ENCODE results near the gene AGBL2. TPM values are rescaled to one million over a fixed set of nuclear protein-coding genes. Genes with fewer than 3 reads are reported as not detected.
A peak's percentile ranks its signal among the peaks of the same experiment; 100 is the strongest.
"Not testable (repeated sequence)": the region's sequence is repeated elsewhere in the genome, so short reads cannot be mapped to it uniquely, and the experiment has no call there.

AGBL2 gene, protein sequence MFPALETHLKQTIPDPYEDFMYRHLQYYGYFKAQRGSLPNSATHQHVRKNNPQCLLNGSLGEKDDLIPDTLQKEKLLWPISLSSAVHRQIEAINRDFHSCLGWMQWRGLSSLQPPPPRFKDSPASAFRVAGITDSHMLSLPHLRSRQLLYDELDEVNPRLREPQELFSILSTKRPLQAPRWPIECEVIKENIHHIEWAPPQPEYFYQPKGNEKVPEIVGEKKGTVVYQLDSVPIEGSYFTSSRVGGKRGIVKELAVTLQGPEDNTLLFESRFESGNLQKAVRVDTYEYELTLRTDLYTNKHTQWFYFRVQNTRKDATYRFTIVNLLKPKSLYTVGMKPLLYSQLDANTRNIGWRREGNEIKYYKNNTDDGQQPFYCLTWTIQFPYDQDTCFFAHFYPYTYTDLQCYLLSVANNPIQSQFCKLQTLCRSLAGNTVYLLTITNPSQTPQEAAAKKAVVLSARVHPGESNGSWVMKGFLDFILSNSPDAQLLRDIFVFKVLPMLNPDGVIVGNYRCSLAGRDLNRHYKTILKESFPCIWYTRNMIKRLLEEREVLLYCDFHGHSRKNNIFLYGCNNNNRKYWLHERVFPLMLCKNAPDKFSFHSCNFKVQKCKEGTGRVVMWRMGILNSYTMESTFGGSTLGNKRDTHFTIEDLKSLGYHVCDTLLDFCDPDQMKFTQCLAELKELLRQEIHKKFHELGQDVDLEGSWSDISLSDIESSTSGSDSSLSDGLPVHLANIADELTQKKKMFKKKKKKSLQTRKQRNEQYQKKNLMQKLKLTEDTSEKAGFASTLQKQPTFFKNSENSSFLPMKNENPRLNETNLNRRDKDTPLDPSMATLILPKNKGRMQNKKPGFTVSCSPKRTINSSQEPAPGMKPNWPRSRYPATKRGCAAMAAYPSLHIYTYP
- 10 to 100 TPM in 1 of 3 donors, 1 to 10 TPM in 2; 6.6 to 14.9 (median 8.4) TPM for polyA plus RNA-seq (ENCODE audit: insufficient read length in 3 of 3)
- long read RNA-seq, donor 1 = 0 reads
- long read RNA-seq, donor 2 = 0 reads
- long read RNA-seq, donor 3 = 0 reads
- long read RNA-seq, donor 4, partial matches to known transcripts = 0 of 1 reads
- long read RNA-seq, donor 4, other reads (novel, unspliced or antisense) = 0 of 1 reads
- long read RNA-seq, donor 5 = 0 reads
- long read RNA-seq, donor 6, partial matches to known transcripts = 0 of 3 reads
- long read RNA-seq, donor 6, other reads (novel, unspliced or antisense) = 0 of 3 reads
- long read RNA-seq, donor 7 = 0 reads
- long read RNA-seq, donor 8 = 0 reads
- long read RNA-seq, donor 9 = 0 reads
- long read RNA-seq, donor 10 = 0 reads
- long read RNA-seq, donor 11 = 0 reads
- long read RNA-seq, donor 12 = 0 reads
- long read RNA-seq, donor 13 = 0 reads
- long read RNA-seq, donor 14 = 0 reads
- long read RNA-seq, donor 15 = 0 reads
- long read RNA-seq, donor 16, partial matches to known transcripts = 0 of 1 reads
- long read RNA-seq, donor 16, other reads (novel, unspliced or antisense) = 0 of 1 reads

GRCh38 chr11:47715082-47715669 is at the start of gene AGBL2:
AGBL2 (minus strand) TSS chr11:47715369; CDS start chr11:47714650, 719 bp downstream.
- peak in 10 of 11 donors; percentile 15 to 66 (median 46) for DNase-seq (ENCODE audit: extremely low read depth in 1 of 11, low read depth in 9 of 11, low spot score in 4 of 11)

GRCh38 chr11:47759291-47759690 is 44.1 kb upstream of the AGBL2 start:
- not testable (repeated sequence) for DNase-seq (ENCODE audit: extremely low read depth in 1 of 11, low read depth in 9 of 11, low spot score in 4 of 11)

GRCh38 chr11:47756208-47756607 is 41.0 kb upstream of the AGBL2 start:
- no peak for DNase-seq (ENCODE audit: extremely low read depth in 1 of 11, low read depth in 9 of 11, low spot score in 4 of 11)

DNA sequence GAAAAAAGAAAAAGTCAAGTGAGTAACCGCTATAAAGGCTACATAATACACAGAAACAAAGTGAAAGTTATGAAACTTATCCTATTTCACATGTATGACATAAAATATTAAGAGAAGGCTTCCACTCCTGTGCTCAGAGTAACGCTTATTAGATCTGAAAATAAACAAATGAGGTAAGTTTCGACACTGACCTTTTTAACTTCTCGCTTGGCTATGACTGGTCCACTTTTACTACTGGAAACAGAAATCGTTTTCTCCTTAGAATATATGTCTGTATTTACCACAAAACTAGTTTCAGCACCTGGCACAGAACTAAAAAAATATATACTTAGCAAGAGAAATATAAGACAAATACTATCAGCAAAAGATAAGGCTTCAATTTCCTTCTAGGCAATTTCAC is 35.6 kb upstream of the AGBL2 start:
- no peak for DNase-seq (ENCODE audit: extremely low read depth in 1 of 11, low read depth in 9 of 11, low spot score in 4 of 11)

- DNase-seq (ENCODE audit: extremely low read depth in 1 of 11, low read depth in 9 of 11, low spot score in 4 of 11) = not testable (repeated sequence)
These were observed 27.3 kb upstream of the AGBL2 start for GRCh38 chr11:47742494-47742893.

DNA sequence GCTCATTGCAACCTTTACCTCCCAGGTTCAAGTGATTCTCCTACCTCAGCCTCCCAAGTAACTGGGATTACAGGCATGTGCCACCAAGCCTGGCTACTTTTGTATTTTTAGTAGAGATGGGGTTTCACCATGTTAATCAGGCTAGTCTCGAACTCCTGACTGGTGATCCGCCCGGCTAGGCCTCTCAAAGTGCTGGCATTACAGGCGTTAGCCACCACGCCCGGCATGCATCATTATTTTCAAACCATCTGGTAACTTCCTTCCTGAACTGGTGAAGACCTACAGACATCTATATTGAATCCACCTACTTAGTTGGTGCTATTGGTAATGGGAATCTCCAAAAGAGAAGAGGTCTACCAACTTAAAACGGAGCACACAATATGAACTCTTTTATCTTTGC is 22.6 kb upstream of the AGBL2 start:
- DNase-seq (ENCODE audit: extremely low read depth in 1 of 11, low read depth in 9 of 11, low spot score in 4 of 11) = not testable (repeated sequence)

DNA sequence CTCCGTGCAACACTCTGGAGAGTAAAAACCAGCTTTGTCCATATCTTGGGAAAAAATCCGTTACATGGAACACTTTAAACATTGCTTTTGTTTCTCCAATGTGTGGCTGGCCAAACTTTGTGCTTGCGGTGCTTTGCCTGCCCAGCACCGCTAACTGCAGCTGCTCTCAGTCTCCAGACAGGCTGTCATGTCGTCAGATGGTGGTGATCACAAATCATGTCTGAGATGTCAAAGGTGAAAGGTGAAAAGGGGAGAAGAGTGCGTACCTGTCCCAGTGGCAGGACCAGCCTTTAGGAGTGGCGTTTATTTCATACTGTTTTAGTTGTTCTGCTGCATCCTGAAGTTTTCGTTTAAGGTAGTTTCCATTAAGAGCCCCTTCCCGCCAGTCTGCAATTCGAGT is 17.1 kb upstream of the AGBL2 start:
- DNase-seq (ENCODE audit: extremely low read depth in 1 of 11, low read depth in 9 of 11, low spot score in 4 of 11) = no peak

GRCh38 chr11:47731475-47731874 is 16.3 kb upstream of the AGBL2 start:
- no peak for DNase-seq (ENCODE audit: extremely low read depth in 1 of 11, low read depth in 9 of 11, low spot score in 4 of 11)

GRCh38 chr11:47726878-47727514 is 11.8 kb upstream of the AGBL2 start:
- no peak for DNase-seq (ENCODE audit: extremely low read depth in 1 of 11, low read depth in 9 of 11, low spot score in 4 of 11)

GRCh38 chr11:47726118-47726442 is 10.9 kb upstream of the AGBL2 start:
- DNase-seq (ENCODE audit: extremely low read depth in 1 of 11, low read depth in 9 of 11, low spot score in 4 of 11) = no peak

GRCh38 chr11:47725442-47726117 is 10.4 kb upstream of the AGBL2 start:
- no peak for DNase-seq (ENCODE audit: extremely low read depth in 1 of 11, low read depth in 9 of 11, low spot score in 4 of 11)

DNA sequence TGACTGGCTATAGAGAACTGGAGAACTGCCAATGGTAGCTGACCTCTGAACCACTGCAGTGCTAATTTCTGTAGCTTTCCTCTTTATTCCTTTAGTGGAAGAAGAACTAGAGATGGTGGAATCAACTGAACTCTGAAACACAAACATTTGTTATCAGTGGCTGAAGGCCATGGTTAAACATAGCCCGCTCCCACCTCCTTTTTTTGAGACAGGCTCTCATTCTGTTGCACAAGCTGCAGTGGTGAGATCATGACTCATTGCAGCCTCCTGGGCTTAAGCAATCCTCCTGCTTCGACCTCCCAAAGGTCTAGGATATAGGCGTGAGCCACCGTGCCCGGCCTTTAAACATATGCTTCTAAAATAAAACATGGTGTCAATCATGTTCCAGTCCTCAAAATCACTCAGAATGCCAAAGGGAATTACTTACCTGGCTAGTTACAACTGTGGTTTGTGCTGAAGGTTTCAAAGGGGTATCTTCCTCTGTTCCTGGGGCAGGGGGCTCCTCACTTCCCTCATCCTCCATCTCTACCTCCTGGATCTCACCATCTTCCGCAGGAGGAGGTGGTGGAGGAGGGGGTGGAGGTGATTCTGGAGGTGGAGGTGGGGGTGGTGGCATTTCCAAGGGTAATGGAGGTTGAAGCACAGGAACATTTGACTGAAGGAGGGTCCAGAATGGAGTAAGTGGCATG is 9.0 kb upstream of the AGBL2 start:
- peak in 1 of 11 donors; percentile 7 for DNase-seq (ENCODE audit: extremely low read depth in 1 of 11, low read depth in 9 of 11, low spot score in 4 of 11)

GRCh38 chr11:47723041-47723440 is 7.9 kb upstream of the AGBL2 start:
- no peak for DNase-seq (ENCODE audit: extremely low read depth in 1 of 11, low read depth in 9 of 11, low spot score in 4 of 11)

DNA sequence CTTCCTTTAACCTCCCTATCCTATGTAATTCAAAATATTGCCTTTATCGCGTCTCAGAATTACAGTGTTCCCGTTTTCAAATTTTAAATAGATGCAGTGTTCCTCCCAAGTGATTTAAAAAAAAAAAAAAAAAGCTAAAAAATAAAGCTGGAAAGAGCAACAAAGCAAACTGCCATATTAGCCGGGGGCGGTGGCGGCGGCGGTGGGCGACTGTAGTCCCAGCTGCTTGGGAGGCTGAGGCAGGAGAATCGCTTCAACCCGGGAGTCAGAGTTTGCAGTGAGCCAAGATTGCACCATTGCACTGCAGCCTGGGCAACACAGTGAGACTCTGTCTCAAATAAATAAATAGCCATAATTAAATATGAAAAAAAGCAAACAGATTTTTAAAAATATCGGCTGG is 5.5 kb upstream of the AGBL2 start:
- DNase-seq (ENCODE audit: extremely low read depth in 1 of 11, low read depth in 9 of 11, low spot score in 4 of 11) = no peak

DNA sequence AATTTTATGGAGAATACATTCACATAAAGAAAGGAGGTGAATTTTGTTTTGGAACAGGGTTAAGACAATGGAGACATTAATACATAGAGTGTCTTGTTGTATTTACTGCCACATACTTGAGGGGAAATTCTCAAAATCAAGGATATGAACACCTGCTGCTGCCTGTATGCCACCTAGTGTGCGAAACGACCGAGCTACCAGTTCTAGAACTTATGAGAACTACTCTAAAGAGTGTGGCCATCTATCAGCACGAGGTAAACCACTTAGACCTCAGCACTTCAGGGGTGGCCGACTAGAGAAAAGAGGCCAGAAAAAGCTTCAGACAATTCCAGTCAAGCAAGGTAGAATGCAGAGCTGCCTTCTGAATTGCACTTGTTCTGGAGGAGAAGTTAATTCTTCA is 1.5 kb upstream of the AGBL2 start:
- no peak for DNase-seq (ENCODE audit: extremely low read depth in 1 of 11, low read depth in 9 of 11, low spot score in 4 of 11)

DNA sequence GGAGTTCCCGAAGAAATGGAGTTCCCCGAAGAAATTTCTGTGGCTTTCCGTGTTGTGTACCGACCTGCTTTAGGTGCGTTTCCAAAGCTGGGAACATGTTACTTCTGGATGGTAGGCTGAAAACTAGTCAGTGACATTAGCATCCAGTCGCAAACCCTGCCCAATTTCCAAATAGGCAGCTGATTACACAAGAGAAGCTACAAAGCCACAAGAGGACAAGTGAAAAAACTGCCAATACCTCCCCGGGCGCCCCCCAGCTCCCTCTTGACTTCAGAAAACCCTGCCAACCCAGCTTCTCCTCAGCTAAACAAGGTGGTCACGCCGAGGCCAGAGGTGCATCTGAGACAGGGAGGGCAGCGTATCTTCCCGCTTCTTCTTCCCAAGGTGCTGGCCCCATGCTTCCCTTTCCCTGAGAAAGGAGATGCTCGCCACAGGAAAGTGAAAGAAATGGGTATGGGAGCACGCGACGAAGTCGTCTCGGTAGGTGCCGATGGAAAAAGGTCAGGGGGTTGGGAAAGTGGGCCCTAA is 551 bp downstream of the AGBL2 start:
- DNase-seq (ENCODE audit: extremely low read depth in 1 of 11, low read depth in 9 of 11, low spot score in 4 of 11) = peak in 1 of 11 donors; percentile 2

DNA sequence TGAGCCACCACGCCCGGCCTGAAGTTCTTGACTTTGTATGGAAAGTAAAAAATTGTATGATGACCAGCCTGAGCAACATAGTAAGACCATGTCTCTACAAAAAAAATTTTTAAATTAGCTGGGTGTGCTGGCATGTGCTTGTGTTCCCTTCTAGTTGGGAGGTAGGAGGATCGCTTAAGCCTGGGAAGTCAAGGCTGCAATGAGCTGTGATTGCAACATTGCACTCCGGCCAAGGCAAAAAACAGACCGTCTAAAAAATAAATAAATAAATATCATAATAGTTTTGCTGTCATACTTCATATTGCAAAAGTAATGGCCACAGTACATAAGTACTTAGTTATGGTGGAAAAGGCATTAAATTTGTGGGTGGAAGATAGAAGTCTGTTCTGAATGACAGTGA is 3.4 kb downstream of the AGBL2 start:
- DNase-seq (ENCODE audit: extremely low read depth in 1 of 11, low read depth in 9 of 11, low spot score in 4 of 11) = no peak
